PFSK-1 (cell line): ENCODE results near the gene MCCC2.

ENCODE experiments used
- FOXP2 ChIP-seq: optimal IDR thresholded peaks from 2 replicates; pipeline ENCODE3; 2011; ENCODE audit warnings: borderline replicate concordance, control low read depth, inconsistent platforms; ENCODE audit not compliant: insufficient read depth; ENCODE audit errors: extremely low read length, extremely low read depth
- POLR2AphosphoS5 ChIP-seq: IDR thresholded peaks from 2 replicates; pipeline ENCODE4 v1.6.1; 2012; ENCODE audit warnings: low read depth, mild to moderate bottlenecking, control low read depth, low read length, moderate library complexity
- SIN3A ChIP-seq: IDR thresholded peaks from 2 replicates; pipeline ENCODE4 v1.6.1; 2012; ENCODE audit warnings: mild to moderate bottlenecking, low read length, moderate library complexity, borderline replicate concordance; ENCODE audit not compliant: insufficient read depth
- TAF1 ChIP-seq: IDR thresholded peaks from 2 replicates; pipeline ENCODE4 v1.6.1; 2012; ENCODE audit warnings: low read length, control low read depth, borderline replicate concordance; ENCODE audit not compliant: insufficient read depth
- TF ChIP-seq, protein P1 (sequence below), 2 experiments: IDR thresholded peaks; 2 replicates each; pipeline versions ENCODE4 v1.6.1 to v1.8.0; 2011 to 2012; ENCODE audit warnings: low read depth in 2 of 2, low read length in 2 of 2, control low read depth in 1 of 2, inconsistent platforms in 1 of 2, mild to moderate bottlenecking in 1 of 2, moderate library complexity in 1 of 2; ENCODE audit not compliant: insufficient read depth in 1 of 2

DNA sequence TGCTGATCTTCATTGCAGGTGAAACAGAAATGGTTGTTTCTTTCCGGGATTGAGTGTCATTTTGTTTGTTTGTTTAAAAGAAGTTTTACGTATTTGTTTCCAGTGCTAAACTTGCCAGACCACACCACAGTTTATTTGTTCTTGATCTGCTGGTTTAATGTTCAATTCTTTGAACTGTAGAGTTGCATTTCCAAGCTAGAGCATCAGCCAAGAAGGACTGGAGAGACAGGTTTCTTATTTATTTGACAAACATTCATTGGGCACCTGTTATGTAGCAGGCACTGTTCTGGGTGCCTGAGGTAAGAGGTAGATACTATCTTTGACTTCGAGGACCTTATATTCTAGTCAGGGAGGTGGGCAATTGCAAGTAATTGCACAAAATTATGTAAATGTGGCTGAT, 45.0 kb downstream of the MCCC2 start:
- TF ChIP-seq POLR2AphosphoS5, result no peak
- TF ChIP-seq, protein P1, sequence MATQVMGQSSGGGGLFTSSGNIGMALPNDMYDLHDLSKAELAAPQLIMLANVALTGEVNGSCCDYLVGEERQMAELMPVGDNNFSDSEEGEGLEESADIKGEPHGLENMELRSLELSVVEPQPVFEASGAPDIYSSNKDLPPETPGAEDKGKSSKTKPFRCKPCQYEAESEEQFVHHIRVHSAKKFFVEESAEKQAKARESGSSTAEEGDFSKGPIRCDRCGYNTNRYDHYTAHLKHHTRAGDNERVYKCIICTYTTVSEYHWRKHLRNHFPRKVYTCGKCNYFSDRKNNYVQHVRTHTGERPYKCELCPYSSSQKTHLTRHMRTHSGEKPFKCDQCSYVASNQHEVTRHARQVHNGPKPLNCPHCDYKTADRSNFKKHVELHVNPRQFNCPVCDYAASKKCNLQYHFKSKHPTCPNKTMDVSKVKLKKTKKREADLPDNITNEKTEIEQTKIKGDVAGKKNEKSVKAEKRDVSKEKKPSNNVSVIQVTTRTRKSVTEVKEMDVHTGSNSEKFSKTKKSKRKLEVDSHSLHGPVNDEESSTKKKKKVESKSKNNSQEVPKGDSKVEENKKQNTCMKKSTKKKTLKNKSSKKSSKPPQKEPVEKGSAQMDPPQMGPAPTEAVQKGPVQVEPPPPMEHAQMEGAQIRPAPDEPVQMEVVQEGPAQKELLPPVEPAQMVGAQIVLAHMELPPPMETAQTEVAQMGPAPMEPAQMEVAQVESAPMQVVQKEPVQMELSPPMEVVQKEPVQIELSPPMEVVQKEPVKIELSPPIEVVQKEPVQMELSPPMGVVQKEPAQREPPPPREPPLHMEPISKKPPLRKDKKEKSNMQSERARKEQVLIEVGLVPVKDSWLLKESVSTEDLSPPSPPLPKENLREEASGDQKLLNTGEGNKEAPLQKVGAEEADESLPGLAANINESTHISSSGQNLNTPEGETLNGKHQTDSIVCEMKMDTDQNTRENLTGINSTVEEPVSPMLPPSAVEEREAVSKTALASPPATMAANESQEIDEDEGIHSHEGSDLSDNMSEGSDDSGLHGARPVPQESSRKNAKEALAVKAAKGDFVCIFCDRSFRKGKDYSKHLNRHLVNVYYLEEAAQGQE (IDR thresholded peaks at IDR 0.05; ENCODE audit: insufficient read depth in 1 of 2, low read depth in 2 of 2, low read length in 2 of 2), result no peak
- TF ChIP-seq FOXP2, result no peak
- no peak for TF ChIP-seq SIN3A
- TF ChIP-seq TAF1, result no peak
